WI38 (cell line): Measurements from ENCODE around the gene GTF3C4.
"Not testable (repeated sequence)": the region's sequence is repeated elsewhere in the genome, so short reads cannot be mapped to it uniquely, and the experiment has no call there.

Source experiments
- H3K4me3 ChIP-seq: 2 replicates; pipeline ENCODE4 v1.5.1; 2011; ENCODE audit warnings: low read depth, mild to moderate bottlenecking, control low read depth, low read length
- CTCF ChIP-seq: IDR thresholded peaks from 2 replicates; pipeline ENCODE4 v1.5.1; 2012; ENCODE audit warnings: low read depth, mild to moderate bottlenecking, control low read depth, low read length

The GTF3C4 gene

GRCh38 chr9:132708239-132708638 is 38.0 kb downstream of the GTF3C4 start:
- H3K4me3 ChIP-seq: no peak overlapping the region
- no peak for TF ChIP-seq CTCF

DNA sequence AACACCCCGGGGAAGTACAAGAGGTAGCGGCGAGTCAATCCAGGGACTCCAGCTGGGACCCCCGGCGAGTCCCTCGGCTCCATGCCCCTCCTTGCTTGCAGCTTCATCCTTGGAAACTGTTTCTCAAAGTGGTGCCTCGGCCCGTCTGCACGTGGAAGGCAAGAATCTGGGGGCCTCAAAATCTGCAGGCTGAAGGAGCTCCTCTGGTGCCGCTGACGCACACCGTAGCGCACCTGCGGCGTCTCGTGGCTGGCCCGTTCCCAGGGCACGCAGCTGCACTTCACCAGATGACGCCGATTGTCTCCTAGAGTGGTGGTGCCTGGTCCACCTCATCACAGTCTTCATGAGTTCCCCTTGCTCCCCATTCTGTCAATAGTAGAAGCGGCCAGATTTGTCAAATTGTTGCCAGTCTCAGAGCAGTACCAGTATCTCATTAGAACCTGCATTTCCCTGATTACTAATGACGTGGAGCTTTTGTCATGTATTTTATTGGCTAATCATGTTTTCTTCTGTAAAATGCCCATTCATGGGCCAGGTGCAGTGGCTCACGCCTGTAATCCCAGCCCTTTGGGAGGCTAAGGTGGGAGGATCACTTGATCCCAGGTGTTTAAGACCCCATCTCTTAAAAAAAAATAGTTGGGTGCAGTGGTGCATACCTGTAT is 38.6 kb downstream of the GTF3C4 start:
- H3K4me3 ChIP-seq: no peak overlapping the region
- no peak for TF ChIP-seq CTCF

DNA sequence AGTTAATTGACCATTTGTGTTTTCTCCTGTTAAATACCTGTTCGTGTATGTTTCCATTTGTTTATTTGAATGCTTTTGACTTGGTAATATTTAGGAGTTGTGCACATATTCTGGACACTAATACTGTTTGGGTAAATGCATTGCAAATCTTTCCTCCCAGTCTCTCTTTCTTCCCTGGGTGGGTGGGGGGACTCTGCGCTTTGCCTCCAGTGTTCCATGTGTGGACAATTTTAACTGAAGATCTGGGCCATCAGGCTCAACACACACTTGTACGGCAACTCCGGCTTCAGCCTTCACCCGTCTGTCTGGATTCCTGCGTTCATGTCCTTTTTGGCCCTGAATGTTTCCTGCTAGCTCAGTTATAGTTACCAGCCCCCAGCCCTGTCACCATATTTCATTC is 40.1 kb downstream of the GTF3C4 start:
- H3K4me3 ChIP-seq: no peak overlapping the region

GRCh38 chr9:132711152-132711551 is 40.9 kb downstream of the GTF3C4 start:
- H3K4me3 ChIP-seq: not testable (repeated sequence)

More for the DNA sequence above, 40.1 kb downstream of the GTF3C4 start:
- no peak for TF ChIP-seq CTCF

DNA sequence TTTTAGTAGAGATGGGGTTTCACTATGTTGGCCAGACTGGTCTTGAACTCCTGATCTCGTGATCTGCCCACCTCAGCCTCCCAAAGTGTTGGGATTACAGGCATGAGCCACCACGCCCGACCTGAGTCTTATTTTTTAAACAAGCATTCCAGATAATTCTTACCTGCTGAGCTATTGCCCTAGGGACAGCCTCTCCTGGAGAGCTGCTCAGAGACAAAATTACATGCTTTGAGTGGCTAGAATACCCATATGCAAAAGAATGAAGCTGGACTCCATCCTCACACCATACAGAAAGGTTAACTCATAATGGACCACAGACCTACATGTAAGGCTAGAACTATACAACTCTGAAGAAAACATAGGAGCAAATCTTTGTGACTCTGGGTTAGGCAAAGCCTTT is 41.6 kb downstream of the GTF3C4 start:
- TF ChIP-seq CTCF: no peak
- H3K4me3 ChIP-seq: no peak overlapping the region

GRCh38 chr9:132712753-132713152 is 42.5 kb downstream of the GTF3C4 start:
- no peak for TF ChIP-seq CTCF
- no peak overlapping the region for H3K4me3 ChIP-seq

DNA sequence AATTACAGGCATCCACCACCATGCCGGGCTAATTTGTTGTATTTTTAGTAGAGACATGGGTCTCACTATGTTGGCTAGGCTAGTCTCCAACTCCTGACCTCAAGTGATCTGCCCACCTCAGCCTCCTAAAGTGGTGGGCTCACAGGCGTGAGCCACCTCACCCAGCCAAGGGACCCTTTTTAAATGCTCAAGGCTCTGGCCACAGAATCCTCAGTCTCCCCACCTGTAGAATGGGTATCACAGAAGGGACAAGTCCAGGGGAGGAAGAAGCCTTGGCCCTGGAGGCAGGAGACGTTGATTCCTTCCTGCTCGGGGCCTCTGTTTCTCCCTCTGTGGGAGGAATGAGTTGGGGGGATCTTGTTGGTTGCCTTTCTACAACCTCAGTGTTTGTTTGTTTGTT is 45.7 kb downstream of the GTF3C4 start:
- TF ChIP-seq CTCF: no peak
- no peak overlapping the region for H3K4me3 ChIP-seq

DNA sequence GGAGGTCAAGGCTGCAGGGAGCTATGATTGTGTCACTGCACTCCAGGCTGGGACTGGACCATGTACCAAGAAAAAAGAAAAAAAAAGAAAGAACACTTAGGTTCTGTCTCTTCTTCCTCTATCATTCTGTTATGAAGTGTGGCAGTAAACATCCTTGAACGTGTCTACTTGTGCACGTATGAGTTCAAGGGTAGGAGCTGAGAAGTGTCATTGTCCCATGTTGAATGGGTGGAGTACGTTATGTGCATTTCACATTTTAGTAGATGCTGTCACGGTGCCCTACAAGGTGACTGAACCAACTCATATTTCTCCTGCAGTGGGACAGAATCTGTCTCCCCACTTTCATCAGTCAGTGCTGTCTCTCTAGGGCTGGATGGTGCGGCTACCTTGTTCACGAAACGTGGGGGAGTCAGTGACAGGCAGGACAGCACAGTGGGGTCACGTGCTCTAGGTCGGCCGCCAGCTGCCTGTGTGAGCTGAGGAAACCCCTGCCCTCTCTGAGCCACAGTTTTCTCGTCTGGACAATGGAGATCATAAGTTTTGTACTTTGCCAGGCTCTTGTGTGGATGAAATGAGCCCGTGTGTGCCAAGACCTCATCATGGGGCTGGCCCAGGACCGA is 47.2 kb downstream of the GTF3C4 start:
- H3K4me3 ChIP-seq: no peak overlapping the region
- no peak for TF ChIP-seq CTCF

DNA sequence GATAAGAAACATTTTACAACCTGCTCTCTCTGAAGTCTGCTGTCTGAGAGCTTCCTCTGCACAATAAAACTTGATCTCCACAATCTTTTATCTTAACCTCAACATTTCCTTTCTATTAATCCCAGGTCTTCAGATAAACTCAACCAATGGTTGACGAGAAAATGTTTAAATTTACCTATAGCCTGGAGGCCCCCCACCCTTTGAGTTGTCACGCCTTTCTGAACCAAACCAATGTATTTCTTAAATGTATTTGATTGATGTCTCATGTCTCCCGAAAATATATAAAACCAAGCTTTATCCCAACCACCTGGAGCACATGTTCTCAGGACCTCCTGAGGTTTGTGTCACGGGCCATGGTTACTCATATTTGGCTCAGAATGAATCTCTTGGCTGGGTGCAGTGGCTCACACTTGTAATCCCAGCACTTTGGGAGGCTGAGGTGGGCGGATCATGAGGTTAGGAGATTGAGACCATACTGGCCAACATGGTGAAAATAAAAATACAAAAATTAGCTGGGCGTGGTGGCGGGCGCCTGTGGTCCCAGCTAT is 48.2 kb downstream of the GTF3C4 start:
- H3K4me3 ChIP-seq: not testable (repeated sequence)
